ENCODE results near the gene MOV10L1.

MOV10L1 gene

GRCh38 chr22:50208430-50208938, 118.7 kb downstream of the MOV10L1 start:
- no peak for DNase-seq

- DNase-seq, result no peak
Observed at GRCh38 chr22:50208939-50209892, 119.4 kb downstream of the MOV10L1 start.

GRCh38 chr22:50209893-50210292, 120.1 kb downstream of the MOV10L1 start:
- peak; percentile 65 for DNase-seq

- no peak for DNase-seq
Observed at GRCh38 chr22:50210378-50211139, 120.8 kb downstream of the MOV10L1 start.

GRCh38 chr22:50211147-50211546, 121.3 kb downstream of the MOV10L1 start:
- no peak for DNase-seq
